AG04450 (cell line): ENCODE measurements around the gene ESR2. TPM values are rescaled to one million over a fixed set of nuclear protein-coding genes. Genes with fewer than 3 reads are reported as not detected.

Experiments used
- CTCF ChIA-PET: fragments of 300-600, 350-600 bp; formaldehyde crosslinking; extraction: SDS; loops from one replicate; lab custom pipeline; 2022; ENCODE audit warnings: antibody characterized with exemption, inconsistent platforms; lab: Charles Lee
- POLR2A ChIA-PET: fragments of 350-600 bp; formaldehyde crosslinking; extraction: SDS; loops from one replicate; lab custom pipeline; 2021; ENCODE audit warnings: antibody characterized with exemption, inconsistent platforms; lab: Yijun Ruan, JAX
- DNase-seq: peaks from one replicate; pipeline ENCODE4 v3.0.0-alpha.2; 2011; ENCODE audit warnings: low read depth, low spot score
- H3K27ac ChIP-seq: one replicate; pipeline ENCODE4 v1.5.1; 2012; ENCODE audit warnings: low read depth, low read length, control low read depth
- H3K27me3 ChIP-seq: one replicate; pipeline ENCODE4 v1.6.0; 2012; ENCODE audit warnings: low read length; ENCODE audit not compliant: control insufficient read depth, insufficient read depth
- H3K4me3 ChIP-seq: 2 replicates; pipeline ENCODE4 v1.5.1; 2011; ENCODE audit warnings: mild to moderate bottlenecking, low read depth, low read length, control low read depth
- H3K9me3 ChIP-seq: 2 replicates; pipeline ENCODE4 v1.5.1; 2012; ENCODE audit warnings: low read length; ENCODE audit not compliant: control insufficient read depth, insufficient read depth
- CTCF ChIP-seq: IDR thresholded peaks from 2 replicates; pipeline ENCODE4 v1.5.1; 2011; ENCODE audit warnings: low read depth, low read length, control low read depth, inconsistent platforms
- polyA plus RNA-seq: library from polyadenylated mRNA; depleted of rRNA; stranded (reverse); fragments of >200 nt; gene quantifications from 2 replicates; pipeline ENCODE4 v1.2.3, GENCODE V29; 2011

Gene ESR2
- polyA plus RNA-seq, 1 experiment = 0.04 TPM

GRCh38 chr14:64210216-64210615 is 84.0 kb downstream of the ESR2 start:
- no peaks in the 10 kb centered on the region; the same call in 1 of the 2 replicates for H3K9me3 ChIP-seq
- ChIA-PET CTCF (interaction anchor here (0.6 to 1.0 kb wide), 2 partner anchors 93 to 411 kb away, joined by 3 to 4 read pairs; no protein-coding TSS in a partner anchor), POLR2A (interaction anchor here (1.0 to 1.2 kb wide), 2 partner anchors 10 to 22 kb away, joined by 3 read pairs; no protein-coding TSS in a partner anchor)
- no peaks in the 10 kb centered on the region for H3K27me3 ChIP-seq
- no peak for TF ChIP-seq CTCF
- no peak overlapping the region for H3K4me3 ChIP-seq
- no peak overlapping the region for H3K27ac ChIP-seq
- DNase-seq = no peak

- DNase-seq = no peak
- Histone ChIP-seq H3K9me3 (no peaks in the 10 kb centered on the region; the same call in 1 of the 2 replicates), H3K27me3 (no peaks in the 10 kb centered on the region), H3K4me3 (no peak overlapping the region), H3K27ac (no peak overlapping the region)
- ChIA-PET POLR2A (interaction anchor here (0.6 to 1.2 kb wide), 3 partner anchors 9 to 298 kb away, joined by 3 read pairs; no protein-coding TSS in a partner anchor), CTCF (interaction anchor here (0.6 to 1.0 kb wide), 3 partner anchors 36 to 410 kb away, joined by 3 to 7 read pairs (median 4); no protein-coding TSS in a partner anchor)
- TF ChIP-seq CTCF = no peak
Measured at GRCh38 chr14:64209444-64210131, 84.6 kb downstream of the ESR2 start.

GRCh38 chr14:64208981-64209380 is 85.2 kb downstream of the ESR2 start:
- Histone ChIP-seq H3K27me3 (no peaks in the 10 kb centered on the region), H3K4me3 (no peak overlapping the region), H3K27ac (no peak overlapping the region), H3K9me3 (no peaks in the 10 kb centered on the region; the same call in 1 of the 2 replicates)
- no peak for TF ChIP-seq CTCF
- POLR2A ChIA-PET = interaction anchor here (1.2 kb wide), 1 partner anchor 9 kb away, joined by 3 read pairs; no protein-coding TSS in a partner anchor
- CTCF ChIA-PET = interaction anchor here (0.7 kb wide), 1 partner anchor 36 kb away, joined by 7 read pairs; no protein-coding TSS in a partner anchor
- no peak for DNase-seq

- CTCF ChIA-PET = no interaction called here
- no peak overlapping the region for H3K27ac ChIP-seq
- no peak for TF ChIP-seq CTCF
- H3K9me3 ChIP-seq = no peaks in the 10 kb centered on the region; the same call in 1 of the 2 replicates
- no peaks in the 10 kb centered on the region for H3K27me3 ChIP-seq
- POLR2A ChIA-PET = no interaction called here
- H3K4me3 ChIP-seq = no peak overlapping the region
- DNase-seq = no peak
Measured at GRCh38 chr14:64208261-64208660, 85.9 kb downstream of the ESR2 start.
